CD4-positive, alpha-beta T cell treated with Interleukin-1 beta for 1 hour (primary cell): ENCODE data around the gene RNF32.
"Not testable (repeated sequence)": the region's sequence is repeated elsewhere in the genome, so short reads cannot be mapped to it uniquely, and the experiment has no call there.

ENCODE experiments used
- DNase-seq, 2 donors: peaks; one replicate each; pipeline ENCODE4 v3.0.0-alpha.2; 2020 to 2022

Gene RNF32

DNA sequence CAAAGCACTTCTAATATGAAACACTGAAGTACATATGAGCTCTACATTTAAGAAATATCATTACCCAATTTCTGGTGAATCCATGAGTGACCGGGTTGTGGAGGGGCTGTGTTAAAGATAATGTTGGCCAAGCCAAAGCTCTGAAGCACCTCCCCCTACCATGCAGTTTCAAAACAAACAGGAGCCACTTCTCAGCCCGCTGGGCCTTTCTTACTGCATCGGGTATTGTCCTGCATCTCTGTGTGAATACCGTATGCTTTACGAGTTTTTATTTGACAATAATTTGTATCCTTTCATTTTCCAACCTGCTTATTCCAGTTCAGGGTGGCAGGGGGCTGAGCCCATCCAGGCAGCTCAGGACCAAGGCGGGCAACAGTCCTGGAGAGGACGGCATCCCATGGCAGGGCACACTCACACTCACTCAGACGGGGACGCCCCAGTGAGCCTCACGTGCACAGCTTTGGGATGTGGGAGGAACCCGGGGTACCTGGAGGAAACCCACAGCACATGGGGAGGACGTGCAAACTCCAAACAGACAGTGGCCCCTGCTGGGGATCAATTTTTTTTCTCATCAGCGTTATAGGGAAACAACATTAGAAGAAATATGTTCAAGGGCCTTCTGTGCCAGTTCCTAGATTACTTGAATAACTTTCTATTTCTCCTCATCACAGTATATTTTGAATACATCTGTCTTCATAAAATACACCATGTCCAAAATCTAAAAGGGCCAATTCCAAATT, 1.9 kb downstream of the RNF32 start:
- no peak for DNase-seq

DNA sequence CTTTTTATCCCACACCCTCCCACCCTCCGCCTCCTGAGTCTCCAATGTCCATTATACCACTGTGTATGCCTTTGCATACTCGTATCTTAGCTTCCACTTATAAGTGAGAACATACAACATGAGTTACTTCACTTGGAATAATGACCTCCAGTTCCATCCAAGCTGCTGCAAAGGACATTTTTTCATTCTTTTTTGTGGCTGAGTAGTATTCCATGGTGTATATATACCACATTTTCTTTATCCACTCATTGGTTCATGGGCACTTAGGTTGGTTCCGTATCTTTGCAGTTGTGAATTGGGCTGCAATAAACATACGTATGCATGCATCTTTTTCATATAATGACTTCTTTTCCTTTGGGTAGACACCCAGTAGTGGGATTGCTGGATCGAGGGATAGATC, 6.8 kb downstream of the RNF32 start:
- DNase-seq = not testable (repeated sequence)

DNA sequence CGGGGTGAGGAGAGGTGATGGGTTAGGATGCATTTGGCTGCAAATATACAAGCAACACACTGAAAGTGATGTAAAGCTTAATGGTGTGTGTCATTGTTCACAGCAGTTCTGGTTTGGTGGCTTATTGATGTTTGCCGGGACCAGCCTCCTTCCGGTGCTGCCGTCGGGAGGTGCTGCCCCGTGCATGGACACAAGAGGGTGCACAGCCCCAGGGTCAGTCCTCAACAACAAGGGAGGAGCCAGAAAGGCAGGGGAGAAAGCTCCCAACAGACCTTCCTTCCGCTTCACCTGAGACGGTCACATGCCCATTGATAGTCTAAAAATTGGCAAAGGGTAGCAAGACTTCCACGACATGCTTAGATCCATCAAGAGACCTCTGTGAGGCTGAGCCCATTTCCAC, 9.5 kb downstream of the RNF32 start:
- DNase-seq = no peak

DNA sequence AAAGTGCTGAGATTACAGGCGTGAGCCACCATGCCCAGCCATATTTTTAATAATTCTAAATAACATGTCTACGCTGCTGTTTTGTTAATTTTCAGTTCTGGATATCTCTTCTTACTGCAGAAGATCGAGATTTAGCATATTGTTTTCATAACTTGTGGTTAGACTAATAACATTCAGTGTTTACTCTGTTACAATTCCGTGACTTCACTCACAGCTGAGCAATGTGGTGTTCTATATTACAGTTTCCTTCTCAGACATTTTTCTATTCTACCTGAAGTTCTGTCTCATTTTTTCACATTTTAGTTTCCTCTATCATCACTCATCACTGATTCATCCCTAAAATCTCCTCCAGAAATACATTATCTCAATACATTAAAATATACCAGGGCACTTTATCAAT, 10.9 kb downstream of the RNF32 start:
- DNase-seq = no peak

GRCh38 chr7:156652886-156653568, 12.5 kb downstream of the RNF32 start:
- no peak for DNase-seq

DNA sequence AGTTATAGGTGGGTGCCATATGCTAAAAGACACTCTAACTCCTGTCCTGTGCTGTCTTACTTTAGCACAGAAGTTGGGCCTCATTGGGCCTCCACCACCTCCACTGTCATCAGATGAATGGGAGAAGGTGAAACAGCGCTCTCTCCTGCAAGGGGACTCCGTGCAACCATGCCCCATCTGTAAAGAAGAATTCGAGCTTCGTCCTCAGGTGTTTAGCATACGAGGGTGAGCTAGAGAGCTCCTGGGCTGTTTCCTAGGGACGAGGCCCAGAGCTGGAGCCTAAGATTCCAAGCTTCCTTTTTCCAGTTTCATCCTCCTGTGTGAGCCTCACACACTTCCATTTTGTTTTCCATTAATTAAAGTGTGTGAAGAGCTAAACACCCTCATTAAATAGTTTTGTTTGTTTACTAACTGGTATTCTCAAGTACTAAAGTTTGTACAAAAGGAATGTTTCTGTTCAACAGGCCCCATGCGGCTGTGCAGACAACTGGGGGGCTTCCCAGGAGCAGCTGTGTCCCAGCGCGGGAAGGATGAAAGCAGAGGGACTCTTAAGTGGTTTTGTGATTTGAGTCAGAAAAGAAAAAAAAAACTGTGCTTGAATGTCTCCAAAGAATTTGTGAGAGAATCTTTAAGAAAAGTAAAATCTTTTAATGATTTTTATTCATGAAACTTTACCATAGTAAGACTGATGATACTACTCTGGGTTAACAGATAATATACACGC, 14.1 kb downstream of the RNF32 start:
- no peak for DNase-seq

- DNase-seq = no peak
Measured at GRCh38 chr7:156655251-156655650, 14.7 kb downstream of the RNF32 start.

DNA sequence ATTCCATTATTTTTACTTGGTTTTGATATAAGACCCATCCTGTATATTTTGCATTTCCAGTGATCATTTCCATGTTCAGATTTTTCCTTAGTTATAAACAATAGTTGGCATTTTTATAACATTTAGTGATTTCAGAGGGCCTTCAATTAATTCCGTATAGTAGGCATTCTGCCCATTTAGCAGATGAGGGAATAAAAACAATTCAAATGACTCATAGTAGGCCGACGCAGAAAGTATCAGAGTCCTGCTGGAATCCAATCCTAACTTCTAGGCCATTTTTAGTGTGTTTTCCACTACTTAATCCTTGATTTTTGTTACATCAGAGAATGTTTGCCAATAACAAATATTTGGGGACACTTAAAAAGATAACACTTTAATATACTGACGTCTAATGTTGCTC, 15.4 kb downstream of the RNF32 start:
- no peak for DNase-seq

DNA sequence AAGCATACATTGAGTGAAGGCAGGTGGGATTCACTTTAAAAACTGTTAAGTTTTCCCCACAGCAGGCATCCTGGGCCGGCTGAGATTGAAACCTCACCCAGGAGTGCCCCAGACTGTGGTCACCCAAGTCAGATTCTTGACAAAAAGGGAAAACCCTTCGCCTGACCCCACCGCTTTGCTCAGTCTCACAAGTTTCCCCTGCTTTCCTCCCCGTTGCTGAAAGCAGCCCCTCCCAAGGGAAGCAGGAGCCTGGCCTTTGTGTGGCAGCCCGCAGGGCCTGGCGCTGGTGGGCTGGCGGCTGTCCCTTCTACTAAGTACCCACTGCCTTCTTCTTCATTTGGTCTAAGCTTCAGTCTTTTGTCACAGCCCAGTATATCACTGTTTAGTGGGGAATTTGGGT, 16.0 kb downstream of the RNF32 start:
- no peak for DNase-seq

- no peak for DNase-seq
Measured at GRCh38 chr7:156657681-156658080, 17.1 kb downstream of the RNF32 start.

GRCh38 chr7:156659203-156659602, 18.6 kb downstream of the RNF32 start:
- no peak for DNase-seq

DNA sequence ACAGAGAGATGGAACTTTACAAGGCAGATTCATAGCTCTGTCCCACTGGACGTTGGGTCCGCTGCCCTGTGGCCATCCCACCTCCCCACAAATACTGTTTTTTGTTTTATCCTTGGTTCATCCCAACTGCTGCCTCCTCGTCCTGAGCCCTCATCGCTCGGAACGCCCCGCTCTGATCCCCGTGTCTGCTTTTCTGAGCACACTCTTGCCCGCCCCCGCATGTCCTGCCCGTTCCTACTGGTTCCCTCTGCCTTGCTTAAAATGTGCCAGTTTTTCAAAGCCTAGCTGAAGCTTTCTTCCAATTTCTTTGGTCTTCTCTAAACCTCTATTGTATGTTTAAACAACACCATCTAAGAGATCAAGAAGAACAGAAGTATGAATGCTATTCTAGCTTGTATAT, 19.4 kb downstream of the RNF32 start:
- no peak for DNase-seq

GRCh38 chr7:156661637-156662036, 21.1 kb downstream of the RNF32 start:
- no peak for DNase-seq

DNA sequence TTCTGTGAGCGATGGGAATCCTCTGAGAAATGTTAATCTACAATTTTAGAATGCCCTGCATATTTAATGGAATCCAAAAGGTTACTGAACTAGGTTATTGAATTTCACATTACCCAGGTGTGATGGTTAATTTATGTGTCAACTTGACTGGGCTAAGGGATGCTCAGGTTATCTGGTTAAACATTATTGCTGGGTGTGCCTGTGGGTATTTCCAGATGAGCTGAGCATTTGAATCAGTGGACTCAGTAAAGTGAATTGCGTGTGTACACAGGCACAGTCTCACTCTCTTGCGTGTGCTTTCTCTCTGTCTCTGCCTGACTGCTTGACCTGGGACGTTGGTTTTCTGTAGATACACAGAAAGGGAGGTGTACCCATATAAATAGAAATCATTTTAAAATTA, 21.7 kb downstream of the RNF32 start:
- no peak for DNase-seq

DNA sequence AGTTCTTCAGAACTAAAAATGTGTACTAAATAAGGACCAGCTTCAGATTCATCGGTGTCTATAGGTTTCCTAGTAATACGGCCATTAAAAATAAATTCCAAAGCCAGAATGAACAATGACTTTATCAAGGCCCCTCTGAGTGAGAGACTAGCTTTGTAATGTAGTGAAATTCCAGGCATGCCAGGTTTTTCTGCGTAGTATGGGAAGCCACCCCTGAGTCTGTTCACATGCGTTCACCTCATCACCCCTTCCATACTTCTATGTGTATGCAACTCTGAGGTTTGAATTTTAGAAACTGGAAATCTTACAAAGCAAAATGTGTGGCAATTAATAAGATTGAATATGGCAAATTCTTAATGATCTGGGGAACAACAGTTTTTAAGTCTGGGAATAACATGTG, 24.5 kb downstream of the RNF32 start:
- DNase-seq = no peak

DNA sequence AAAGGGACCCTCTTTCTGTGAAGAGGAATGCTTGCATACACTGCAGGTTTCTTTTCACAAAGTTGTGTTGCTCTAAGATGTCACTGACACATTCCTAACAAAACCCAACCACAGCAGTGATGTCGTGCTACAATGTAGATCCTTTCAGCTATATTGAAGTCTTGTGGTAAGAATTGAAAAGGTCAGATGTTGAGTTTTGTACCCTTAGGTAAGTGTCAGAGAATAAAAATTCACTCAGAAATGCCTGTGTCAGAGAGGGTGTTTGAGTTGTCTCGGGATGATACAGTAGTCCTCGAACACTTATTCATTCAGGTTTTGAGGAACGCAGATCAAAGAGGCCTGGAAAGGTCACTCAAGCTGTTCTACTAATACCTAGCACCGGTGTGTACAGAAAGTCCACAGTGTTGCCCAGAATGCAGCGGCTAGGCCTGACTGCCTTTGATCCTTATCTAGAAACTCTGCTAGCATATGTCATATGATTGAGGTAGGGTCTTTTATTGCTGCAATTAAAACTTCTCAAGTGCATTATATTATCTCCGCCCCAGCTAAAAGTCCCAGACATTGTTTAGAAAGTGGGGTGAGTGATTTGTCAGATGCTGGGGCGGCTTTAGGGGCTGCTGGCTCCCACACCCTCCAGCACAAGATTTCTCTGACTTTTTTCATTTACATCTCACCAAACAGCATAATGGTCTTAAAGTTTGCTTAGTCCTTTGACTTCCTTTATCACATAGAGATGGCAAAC, 26.0 kb downstream of the RNF32 start:
- DNase-seq = no peak

DNA sequence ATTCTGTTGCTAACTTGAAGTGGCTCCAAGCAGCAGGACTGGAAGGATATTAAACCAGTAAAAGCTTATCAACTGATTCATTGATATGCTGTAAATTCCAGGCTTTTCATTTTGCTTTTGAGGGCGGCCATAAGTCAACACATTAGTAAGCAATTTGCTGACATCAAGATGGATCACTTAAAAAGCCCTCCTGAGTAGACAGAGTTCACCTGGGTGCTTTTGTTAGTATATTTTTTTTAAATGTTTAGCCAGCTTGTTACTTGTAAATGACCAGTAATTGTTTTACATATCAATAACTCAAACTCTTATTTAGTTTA, 26.5 kb downstream of the RNF32 start:
- DNase-seq = no peak

GRCh38 chr7:156668130-156668741, 27.7 kb downstream of the RNF32 start:
- DNase-seq = no peak

- no peak for DNase-seq
Measured at GRCh38 chr7:156669035-156669828, 28.7 kb downstream of the RNF32 start.

GRCh38 chr7:156673454-156673853, 32.9 kb downstream of the RNF32 start:
- DNase-seq = no peak

- no peak for DNase-seq
Measured at GRCh38 chr7:156673902-156674301, 33.3 kb downstream of the RNF32 start.

DNA sequence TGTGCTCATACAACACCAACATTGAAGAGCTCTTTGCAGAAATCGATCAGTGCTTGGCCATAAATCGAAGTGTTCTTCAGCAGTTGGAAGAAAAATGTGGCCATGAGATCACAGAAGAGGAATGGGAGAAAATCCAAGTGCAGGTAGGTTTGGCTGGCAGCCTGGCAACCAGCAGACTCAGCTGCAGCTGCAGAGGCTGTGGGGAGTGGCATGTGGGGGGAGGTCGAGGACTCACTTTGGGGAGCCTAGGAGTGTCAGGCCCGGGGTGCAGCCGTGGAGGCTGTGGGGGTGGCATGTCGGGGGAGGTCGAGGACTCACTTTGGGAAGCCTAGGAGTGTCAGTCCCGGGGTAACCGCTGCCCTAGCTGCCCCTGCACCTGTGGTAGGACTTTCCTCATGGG, 35.1 kb downstream of the RNF32 start:
- DNase-seq = no peak
